ENCODE results near the gene NTN1. TPM values are rescaled to one million over a fixed set of nuclear protein-coding genes. Genes with fewer than 3 reads are reported as not detected.

The NTN1 gene
- total RNA-seq, 1 experiment from 2014 or later: 14.5 TPM

GRCh38 chr17:9004961-9005285, 16.4 kb upstream of the NTN1 start:
- H3K4me3 ChIP-seq (ENCODE audit: low read depth in 2 of 2, low read length in 2 of 2): no peak overlapping the region
- H3K4me1 ChIP-seq (ENCODE audit: control insufficient read depth, insufficient read depth, low read length): no peaks in the 10 kb centered on the region
- BruUV-seq (replicated peaks): no TSS peak
- no peak for DNase-seq (ENCODE audit: low read depth, low spot score)
- no peak for TF ChIP-seq TCF7L2 (IDR thresholded peaks at IDR 0.05; ENCODE audit: low read depth, low read length)
- no peak for TF ChIP-seq SIN3A (IDR thresholded peaks at IDR 0.05; ENCODE audit: borderline replicate concordance, insufficient read depth, low read depth, low read length)
- no peak for TF ChIP-seq REST (IDR thresholded peaks at IDR 0.05; ENCODE audit: insufficient read depth in 1 of 2, low read depth in 2 of 2, low read length in 1 of 2)
- no peak for TF ChIP-seq CTCF (IDR thresholded peaks at IDR 0.05)
- intact Hi-C loops (cut with micrococcal nuclease; ENCODE audit: unreplicated experiment) (no loop called here), in situ Hi-C loops (cut with HindIII; ENCODE audit: low pct_unique_long_range_greater_than_20kb, low sequenced_read_pairs) (no loop called here)
- H3K27me3 ChIP-seq (ENCODE audit: control insufficient read depth, insufficient read depth, low read length): no peaks in the 10 kb centered on the region; the same call in 1 of the 2 replicates
- H3K36me3 ChIP-seq (ENCODE audit: control insufficient read depth, insufficient read depth, low read length): no peaks in the 10 kb centered on the region
- ChIA-PET POLR2A (no interaction called here), CTCF (no interaction called here)
- H3K9me3 ChIP-seq (ENCODE audit: control insufficient read depth, insufficient read depth, low read depth, low read length): no peaks in the 10 kb centered on the region
- ATAC-seq: no peak
- H3K27ac ChIP-seq (ENCODE audit: low read length): no peak overlapping the region

GRCh38 chr17:9006175-9006767, 15.0 kb upstream of the NTN1 start:
- Histone ChIP-seq H3K27me3 (ENCODE audit: control insufficient read depth, insufficient read depth, low read length) (no peaks in the 10 kb centered on the region; the same call in 1 of the 2 replicates), H3K27ac (ENCODE audit: low read length) (no peak overlapping the region), H3K9me3 (ENCODE audit: control insufficient read depth, insufficient read depth, low read depth, low read length) (no peaks in the 10 kb centered on the region), H3K4me1 (ENCODE audit: control insufficient read depth, insufficient read depth, low read length) (no peaks in the 10 kb centered on the region), H3K36me3 (ENCODE audit: control insufficient read depth, insufficient read depth, low read length) (no peaks in the 10 kb centered on the region), H3K4me3 (ENCODE audit: low read depth in 2 of 2, low read length in 2 of 2) (no peak overlapping the region)
- ChIA-PET CTCF (no interaction called here), POLR2A (no interaction called here)
- no peak for DNase-seq (ENCODE audit: low read depth, low spot score)
- BruUV-seq (replicated peaks): no TSS peak
- in situ Hi-C loops (cut with HindIII; ENCODE audit: low pct_unique_long_range_greater_than_20kb, low sequenced_read_pairs) (no loop called here), intact Hi-C loops (cut with micrococcal nuclease; ENCODE audit: unreplicated experiment) (no loop called here)
- TF ChIP-seq TCF7L2 (IDR thresholded peaks at IDR 0.05; ENCODE audit: low read depth, low read length): no peak
- no peak for TF ChIP-seq CTCF (IDR thresholded peaks at IDR 0.05)
- TF ChIP-seq REST (IDR thresholded peaks at IDR 0.05; ENCODE audit: insufficient read depth in 1 of 2, low read depth in 2 of 2, low read length in 1 of 2): no peak
- no peak for TF ChIP-seq POLR2AphosphoS5 (IDR thresholded peaks at IDR 0.05; ENCODE audit: low read depth, low read length)
- TF ChIP-seq SIN3A (IDR thresholded peaks at IDR 0.05; ENCODE audit: borderline replicate concordance, insufficient read depth, low read depth, low read length): no peak
- no peak for ATAC-seq
